DMS 273 (cell line): ENCODE measurements around the gene RIMS1.
"Not testable (repeated sequence)": the region's sequence is repeated elsewhere in the genome, so short reads cannot be mapped to it uniquely, and the experiment has no call there.

ENCODE experiments used
- DNase-seq: peaks from one replicate; lab custom pipeline; 2025; ENCODE audit not compliant: unreplicated experiment; lab: John Stamatoyannopoulos, UW

RIMS1 gene

DNA sequence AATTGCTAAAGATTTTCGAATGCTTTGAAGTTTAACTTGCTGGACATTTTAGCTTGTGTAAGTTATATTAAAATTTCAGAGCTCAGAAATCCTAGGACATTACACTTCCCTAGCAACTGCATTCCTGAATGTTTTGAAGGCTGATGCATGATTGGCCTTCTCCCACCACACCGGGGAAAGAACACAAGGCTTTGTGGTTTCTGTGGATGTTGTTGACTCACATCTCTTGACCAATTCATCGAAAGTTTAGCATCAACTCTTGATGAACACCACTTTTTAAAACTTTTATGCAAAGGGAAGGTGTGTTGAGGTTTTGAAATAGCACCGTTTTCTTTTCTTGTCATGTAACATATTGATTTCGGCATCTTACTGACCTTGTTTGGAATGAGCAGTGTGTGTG is 81.1 kb downstream of the RIMS1 start:
- DNase-seq = no peak

DNA sequence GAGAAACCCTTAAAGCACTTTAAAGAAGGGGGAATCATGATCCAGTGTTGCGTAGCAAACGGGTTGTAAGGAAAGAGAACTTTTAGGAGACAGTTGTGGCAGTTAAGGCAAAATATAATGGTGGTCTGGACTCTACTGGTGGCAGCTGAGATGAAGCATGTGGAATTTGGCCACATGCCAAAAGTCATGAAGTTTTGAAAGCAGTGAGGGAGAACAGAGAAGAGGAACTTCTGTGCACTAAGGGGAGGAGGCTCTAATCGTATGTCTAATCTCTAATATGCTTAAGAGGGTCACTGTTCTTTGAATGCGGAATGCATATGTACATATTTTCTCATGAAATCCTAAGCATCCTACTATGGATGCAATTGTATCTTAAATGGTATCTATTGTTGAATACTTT is 91.5 kb downstream of the RIMS1 start:
- DNase-seq = peak; percentile 14

DNA sequence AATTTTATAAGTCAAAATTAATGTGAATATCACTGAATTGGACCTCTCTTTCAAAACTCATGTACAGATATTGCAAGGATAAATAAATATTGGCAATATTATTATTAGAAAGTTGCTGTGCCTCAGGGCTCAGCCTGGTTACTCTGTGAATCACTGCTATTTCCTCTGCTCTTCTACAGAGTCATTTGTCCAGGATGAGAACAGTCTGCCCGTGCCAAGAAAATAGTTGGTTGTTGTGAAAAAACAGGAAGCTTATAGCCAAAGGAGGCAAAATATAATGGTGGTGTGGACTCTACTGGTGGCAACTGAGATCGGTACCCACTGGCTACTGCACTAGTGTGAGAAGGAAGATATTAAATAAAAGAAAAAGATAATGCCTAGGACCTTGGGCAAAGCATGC is 93.6 kb downstream of the RIMS1 start:
- DNase-seq = no peak

DNA sequence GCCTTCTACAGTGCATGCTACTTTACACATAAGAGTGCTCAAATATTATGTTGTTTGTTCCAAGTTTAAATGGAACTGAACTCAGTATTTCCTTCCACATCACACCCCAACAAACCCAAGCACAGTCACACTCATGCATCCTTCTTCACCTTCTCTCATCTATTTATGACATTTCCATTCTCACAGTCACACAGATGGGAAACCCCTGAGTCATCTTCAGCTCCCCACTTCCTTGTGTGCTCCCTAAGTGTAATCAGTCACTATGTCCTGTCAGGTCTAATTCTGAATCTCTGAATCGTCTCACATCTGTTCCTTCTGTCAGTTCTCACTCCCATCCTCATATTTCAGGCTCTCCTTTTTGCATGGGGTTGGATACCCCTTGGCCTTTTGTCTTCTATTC is 96.0 kb downstream of the RIMS1 start:
- DNase-seq = no peak

DNA sequence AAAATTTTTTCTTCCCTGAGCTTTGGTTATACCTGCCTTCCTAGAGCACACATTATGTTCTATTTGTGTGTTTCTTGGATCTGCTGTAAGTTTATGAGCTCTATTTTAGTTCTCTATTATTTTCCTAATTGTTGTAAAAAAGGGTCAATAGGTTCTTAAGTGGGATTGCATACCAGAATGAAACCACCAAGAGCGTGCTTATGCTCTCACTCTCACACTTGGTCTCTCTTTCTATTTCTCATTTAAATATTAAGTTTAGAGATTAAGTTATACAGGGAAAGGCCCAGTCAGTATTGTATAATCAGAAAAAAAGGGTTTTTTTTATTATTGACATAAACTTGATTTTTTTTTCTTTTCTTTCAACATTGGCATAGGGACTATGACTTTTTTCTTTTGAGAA is 96.8 kb downstream of the RIMS1 start:
- DNase-seq = no peak

DNA sequence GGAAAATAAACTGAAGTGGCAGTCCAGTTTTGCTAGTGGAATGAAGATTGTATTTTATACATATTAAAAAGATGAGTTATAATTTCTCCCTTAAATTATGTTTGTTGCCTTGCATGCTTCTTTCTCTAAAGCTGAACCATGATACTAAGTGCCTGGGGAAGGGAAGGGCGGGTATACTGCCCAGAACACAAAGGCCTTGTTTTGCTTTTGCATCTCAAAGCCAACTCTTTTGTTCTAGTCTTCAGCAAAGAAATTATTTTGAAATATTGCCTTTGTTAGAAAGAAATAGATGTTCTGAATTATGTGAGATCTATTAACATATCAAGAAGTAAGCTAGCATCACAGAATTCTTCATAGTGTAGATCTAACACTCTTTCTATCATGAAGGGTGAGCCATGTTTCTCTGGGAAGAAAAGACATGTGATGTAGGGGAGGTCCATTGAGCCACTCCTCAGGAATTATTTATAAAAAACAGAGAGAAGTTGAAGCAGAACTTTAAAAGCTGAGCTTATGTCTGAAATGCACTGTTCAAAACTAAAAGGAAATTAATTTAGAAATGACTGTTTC is 108.4 kb downstream of the RIMS1 start:
- DNase-seq = no peak

DNA sequence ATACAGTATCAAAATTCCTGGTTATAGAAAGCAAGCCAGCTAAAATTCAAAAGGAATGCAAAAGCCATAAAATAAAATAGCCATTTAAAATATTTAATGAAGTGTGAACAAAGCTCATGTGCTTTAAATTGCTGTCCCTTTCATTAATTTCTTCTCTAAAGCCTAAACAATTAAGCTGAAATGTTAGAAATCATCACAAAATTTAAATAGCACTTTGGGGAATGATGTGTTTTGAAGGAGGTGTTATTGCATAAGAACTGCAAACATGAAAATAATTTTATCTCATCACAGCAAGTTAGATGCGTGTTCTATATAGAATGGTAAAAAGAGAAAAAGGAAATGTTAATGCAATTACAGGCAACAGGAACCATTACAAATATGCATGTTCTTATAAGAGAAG is 111.0 kb downstream of the RIMS1 start:
- DNase-seq = no peak

DNA sequence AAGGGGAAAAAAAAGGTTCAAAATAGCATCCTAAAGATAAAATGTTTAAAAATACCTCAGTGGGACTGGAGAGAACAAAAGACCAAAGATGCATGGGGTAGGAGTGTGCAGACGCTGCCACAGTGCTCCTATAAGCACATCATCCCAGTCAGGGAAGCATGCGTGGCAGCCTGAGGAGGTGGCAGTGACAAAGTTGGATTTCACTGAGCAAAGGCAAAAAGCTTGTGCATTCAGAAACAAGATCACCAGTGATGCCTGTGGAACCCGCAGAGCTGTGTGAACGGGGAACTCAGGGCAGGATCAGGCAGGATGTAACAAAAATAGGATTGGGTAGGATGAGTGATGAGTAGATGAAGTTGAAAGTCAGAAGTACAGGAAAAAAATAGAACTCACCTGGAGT is 116.1 kb downstream of the RIMS1 start:
- DNase-seq = no peak

DNA sequence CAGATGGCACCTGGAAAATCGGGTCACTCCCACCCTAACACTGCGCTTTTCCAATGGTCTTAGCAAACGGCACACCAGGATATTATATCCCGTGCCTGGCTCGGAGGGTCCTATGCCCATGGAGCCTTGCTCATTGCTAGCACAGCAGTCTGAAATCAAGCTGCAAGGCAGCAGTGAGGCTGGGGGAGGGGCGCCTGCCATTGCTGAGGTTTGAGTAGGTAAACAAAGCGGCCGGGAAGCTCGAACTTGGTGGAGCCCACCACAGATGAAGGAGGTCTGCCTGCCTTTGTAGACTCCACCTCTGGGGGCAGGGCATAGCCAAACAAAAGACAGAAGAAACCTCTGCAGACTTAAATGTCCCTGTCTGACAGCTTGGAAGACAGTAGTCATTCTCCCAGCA is 120.2 kb downstream of the RIMS1 start:
- DNase-seq = not testable (repeated sequence)

DNA sequence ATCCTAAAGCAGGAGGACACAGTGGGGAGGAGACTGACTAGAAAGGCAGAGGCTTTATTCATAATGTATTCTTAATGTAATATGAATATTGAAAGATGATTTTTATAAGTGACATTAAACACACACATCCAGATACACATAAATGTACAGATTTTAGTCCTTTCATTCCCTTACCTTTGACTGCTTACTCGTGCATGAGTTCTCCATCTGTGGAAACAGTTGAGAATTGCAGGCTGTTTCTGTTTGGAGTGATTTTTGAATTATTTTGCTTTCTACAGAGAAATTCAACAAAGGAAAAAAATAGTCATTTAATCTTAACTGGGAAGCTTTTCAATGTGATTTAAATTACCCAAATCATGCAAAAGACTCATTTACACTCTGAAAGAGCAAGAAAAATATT is 136.5 kb downstream of the RIMS1 start:
- no peak for DNase-seq

DNA sequence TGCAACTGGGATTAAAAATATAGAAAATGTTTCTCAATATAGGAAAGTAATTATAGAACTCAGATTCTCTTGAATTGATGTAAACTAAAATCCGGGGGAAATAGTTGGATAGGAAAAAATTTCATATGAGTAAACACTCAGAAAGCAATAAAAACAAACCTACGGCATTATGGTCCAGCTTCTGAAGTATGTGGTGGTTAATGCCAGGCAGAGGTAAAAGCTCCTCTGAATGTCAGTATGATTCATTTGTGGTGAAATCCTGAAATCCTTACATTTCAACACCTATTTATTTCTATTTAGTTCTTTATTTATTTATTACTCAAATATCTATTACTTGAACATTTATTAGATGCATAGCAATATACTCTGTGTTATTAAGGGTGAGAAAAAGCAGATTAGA is 145.1 kb downstream of the RIMS1 start:
- no peak for DNase-seq

DNA sequence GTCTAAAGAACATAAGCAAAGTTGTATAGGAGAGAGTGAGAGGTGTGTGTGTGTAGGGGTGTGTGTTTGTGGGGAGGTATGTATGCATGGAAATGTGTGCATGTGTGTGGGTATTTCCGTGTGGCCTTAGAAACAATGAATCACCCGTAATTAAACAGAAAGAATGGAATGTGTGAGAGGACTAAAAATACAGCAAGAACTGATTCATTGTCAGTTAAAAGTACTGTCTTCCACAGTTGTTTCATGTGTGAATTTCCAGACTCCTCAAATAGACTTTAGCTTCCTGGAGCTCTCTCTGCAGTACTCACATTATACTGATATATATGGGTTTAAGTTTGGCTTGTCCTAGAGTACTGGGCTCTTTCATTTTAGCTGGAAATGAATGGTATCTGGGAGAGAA is 145.7 kb downstream of the RIMS1 start:
- DNase-seq = no peak

DNA sequence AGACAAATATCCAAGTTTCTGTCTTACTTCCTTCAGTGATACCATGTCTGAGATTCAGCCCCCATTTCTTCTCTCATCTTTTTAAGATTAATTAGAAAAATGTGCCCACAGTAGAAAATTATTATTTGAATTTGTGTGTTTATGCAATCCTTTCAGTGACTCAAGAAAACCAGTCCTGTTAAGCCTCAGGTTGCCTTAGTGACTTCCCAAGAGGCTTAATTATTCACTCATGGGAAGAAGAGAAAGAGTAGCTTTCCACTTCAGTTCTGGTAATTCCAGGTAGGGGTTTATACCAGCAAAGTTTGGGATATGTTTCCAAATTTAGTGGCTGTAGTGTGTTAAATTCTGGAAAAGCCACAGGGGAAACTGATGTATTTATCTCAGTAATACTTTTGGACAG is 149.1 kb downstream of the RIMS1 start:
- peak; percentile 10 for DNase-seq

DNA sequence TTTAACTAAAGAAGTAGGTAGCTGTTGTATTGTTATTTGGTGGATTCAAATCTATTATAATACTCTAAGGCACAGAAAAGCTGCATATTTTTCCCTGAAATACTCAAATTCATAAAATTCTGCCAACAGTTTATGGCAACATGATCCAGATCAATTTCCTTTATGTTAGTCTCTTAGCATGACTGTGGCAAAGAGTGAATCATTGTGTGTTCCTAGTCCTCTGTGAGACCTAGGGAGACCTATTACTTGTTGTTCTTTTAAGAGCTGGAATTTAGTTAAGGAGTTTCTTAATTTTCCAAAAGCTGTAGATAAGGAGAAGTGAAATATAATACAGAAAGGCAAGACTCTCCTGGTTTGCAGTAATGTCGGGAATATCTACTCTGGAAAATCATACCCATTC is 149.6 kb downstream of the RIMS1 start:
- DNase-seq = no peak

DNA sequence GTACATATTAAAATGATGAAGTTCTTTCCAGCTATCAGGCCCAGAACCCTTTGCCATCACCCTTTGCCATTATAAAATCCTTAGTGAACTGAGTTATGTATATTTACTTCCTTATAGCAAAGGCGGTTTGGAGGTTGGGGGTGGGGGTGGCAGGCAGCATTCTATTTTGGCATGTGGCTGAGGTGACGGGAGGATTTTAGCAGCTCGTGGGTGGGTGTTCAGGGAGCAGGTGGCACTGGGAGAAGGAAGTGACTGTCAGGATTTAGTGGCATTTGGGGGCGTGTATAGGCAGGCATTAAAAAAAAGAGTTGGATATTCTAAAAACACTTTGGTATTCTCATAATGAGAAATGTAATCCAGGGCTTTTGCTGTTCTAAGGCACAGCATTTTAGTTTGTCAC is 150.7 kb downstream of the RIMS1 start:
- DNase-seq = peak; percentile 16

DNA sequence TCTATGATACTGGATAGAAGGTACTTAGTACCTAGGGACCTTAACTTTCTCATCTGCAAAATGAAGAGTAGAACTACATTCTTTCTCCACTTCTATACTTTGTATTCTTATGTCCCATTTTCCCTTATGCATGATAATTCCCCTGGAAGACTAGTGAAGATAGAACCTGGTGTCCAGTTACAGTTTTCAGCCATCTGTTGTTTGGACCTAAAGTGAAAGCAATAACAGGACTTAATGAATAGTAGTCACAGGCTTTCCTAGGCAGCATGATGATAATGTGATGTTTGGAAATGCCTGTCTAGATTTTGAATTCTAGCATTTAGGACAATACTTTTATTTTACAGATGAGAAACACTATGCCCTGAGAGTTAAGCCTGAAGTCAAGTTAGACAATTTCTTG is 153.8 kb downstream of the RIMS1 start:
- peak; percentile 93 for DNase-seq

DNA sequence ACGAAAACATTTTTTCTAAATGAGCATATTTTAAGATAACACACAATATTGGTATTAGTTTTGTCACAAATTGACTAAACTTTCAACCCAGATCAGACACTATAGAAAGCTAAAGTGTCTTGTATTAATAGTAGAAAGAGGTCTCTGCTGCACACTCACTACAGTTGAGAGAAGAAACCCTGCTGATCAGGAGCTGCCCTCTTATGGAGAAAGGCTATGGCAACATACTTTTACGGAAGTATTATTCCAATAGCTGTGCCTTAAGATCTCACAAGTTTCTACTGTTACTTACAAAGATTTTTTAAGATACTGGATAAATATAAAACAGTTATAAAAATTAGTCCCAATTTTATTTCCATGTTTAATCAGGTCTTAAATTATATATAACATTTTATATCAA is 155.7 kb downstream of the RIMS1 start:
- peak; percentile 60 for DNase-seq

DNA sequence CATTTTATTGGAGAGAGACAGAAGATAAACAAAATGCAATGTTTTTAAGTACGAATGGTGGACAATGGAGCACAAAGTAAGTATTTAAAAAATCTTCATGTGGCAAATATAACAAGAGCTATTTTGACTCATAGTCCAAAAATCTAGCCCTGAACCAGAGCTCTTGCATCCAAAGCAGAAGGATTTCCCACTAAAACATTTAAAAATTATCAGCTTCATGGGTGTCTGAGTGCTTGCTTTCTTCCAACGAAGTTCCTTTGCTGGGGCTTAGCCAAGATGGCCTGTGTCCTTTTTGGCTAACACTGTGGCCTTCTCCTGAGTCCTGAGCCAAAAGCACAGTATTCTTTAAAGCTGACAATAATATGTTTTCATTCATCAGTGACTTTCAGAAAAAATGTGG is 161.7 kb downstream of the RIMS1 start:
- DNase-seq = no peak

DNA sequence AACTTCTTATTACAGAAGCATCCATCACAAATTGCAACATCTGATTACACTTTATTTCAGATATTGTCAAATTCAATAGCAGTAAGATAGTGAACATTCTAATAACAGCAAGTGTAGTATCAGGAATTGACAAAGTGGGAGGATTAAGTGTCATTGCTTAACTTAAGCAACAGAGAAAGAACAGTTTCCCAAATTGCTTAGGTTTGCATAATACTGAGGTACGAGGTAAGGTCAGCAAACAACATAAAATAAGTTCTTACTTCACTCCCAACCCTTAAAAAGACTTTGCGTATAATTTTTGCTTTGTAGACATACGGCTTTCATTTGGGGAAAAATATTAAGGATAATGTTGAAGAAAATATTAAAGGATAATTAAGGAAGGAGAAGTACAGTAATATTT is 163.0 kb downstream of the RIMS1 start:
- no peak for DNase-seq

DNA sequence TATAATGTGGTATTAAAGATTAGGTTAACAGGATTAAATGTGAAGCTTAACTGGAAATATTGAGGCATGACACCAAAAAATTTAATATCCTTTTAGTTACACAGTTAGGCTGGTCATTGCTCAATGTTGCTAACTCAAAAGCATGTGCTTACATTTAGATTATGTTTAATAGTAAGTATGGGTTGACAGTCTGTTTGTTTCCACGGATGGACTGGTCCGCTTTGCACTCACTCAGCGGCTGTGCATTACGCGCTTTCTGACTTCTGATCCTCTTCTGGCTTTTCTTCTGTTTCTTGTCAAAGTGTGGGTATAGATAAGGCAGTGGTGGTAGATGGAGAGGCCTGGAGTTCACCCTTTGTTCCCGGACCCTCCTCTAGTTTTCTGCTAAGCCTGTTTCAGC is 174.9 kb downstream of the RIMS1 start:
- no peak for DNase-seq

DNA sequence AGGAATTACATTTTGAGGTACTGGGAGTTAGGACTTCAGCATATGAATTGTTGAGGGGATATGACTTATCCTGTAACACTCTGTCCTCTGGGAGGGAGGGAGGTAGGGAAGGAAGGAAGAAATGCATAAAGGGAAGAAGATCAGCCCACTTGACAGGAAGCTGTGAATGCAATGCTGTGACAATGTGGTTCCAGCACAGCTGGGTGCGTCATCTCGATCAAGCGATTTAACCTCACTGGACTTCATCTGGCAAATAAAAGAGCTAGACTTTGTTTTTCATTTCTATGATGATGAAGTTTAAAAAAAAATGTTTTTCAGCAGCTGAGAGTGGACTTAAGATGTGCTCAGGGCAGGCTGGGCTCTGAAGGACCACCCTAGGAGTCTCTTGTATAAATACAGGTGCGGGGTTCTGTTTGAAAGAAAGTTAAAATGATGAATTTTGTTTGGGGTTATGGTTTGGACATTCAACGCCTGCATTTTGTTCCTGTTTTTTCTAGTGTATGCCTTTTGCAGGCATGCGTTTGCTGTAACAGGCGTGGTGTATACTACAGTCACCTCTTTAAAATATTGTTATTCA is 178.1 kb downstream of the RIMS1 start:
- DNase-seq = no peak

DNA sequence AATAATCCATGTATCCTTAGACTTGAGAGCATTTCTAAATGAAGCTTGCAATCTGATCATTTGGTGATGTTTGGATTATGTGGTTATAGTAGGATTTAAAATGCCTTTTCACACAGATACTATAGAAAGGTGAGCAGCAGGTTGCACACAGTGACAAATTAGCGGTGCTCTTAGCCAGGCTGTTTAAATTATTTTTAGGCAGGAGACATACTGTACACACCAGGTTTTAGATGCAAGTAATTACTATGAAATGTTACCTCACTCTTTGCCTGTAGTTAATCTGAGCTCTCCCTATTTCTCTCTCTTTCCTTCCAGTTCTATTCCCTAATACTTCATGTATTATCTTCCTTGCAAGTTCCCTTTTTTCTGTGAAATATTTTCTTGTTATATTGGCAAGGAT is 191.7 kb downstream of the RIMS1 start:
- DNase-seq = no peak

DNA sequence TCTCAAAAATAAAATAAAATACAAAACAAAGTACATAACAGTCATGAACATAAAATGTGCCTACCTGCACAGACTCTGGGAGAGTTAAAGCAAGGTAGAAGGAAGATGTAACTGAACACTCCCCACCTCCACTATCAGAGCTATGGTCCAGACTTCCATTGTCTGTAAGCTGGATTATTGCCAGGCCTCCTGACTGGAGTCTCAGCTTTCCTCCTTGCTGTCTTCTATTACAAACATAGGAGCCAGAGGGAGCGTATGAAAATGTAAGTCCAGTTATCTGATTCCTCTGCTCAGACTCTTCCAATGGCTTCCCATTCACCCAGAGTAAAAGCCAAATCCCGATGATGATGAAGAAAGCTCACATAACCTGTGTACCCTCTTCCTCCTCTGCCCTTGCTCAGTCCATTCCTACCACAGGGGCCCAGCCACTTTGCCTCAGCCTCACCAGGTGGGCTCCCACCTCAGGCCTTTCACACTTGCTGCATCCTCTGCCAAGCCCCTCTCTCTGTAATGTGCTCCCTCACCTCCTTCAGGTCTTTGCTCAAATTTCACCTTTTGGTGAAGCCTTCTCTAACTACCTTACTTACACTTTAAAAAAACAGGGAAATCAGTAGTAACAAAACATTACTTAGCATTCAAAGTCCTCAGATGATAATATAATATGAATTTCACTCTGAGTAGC is 194.1 kb downstream of the RIMS1 start:
- peak; percentile 8 for DNase-seq
